ENCODE measurements around the gene TINAGL1.

TINAGL1 gene, protein sequence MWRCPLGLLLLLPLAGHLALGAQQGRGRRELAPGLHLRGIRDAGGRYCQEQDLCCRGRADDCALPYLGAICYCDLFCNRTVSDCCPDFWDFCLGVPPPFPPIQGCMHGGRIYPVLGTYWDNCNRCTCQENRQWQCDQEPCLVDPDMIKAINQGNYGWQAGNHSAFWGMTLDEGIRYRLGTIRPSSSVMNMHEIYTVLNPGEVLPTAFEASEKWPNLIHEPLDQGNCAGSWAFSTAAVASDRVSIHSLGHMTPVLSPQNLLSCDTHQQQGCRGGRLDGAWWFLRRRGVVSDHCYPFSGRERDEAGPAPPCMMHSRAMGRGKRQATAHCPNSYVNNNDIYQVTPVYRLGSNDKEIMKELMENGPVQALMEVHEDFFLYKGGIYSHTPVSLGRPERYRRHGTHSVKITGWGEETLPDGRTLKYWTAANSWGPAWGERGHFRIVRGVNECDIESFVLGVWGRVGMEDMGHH

GRCh38 chr1:31576201-31576669, at the start of gene TINAGL1:
TSS of gene TINAGL1 (plus strand) at chr1:31576515. CDS start at chr1:31577149, 634 bp downstream.
- no peak for FAIRE-seq
- peak; percentile 86 for DNase-seq (ENCODE audit: low spot score)

GRCh38 chr1:31529999-31530684, 46.2 kb upstream of the TINAGL1 start:
- FAIRE-seq (no peak), DNase-seq (ENCODE audit: low spot score) (no peak)

DNA sequence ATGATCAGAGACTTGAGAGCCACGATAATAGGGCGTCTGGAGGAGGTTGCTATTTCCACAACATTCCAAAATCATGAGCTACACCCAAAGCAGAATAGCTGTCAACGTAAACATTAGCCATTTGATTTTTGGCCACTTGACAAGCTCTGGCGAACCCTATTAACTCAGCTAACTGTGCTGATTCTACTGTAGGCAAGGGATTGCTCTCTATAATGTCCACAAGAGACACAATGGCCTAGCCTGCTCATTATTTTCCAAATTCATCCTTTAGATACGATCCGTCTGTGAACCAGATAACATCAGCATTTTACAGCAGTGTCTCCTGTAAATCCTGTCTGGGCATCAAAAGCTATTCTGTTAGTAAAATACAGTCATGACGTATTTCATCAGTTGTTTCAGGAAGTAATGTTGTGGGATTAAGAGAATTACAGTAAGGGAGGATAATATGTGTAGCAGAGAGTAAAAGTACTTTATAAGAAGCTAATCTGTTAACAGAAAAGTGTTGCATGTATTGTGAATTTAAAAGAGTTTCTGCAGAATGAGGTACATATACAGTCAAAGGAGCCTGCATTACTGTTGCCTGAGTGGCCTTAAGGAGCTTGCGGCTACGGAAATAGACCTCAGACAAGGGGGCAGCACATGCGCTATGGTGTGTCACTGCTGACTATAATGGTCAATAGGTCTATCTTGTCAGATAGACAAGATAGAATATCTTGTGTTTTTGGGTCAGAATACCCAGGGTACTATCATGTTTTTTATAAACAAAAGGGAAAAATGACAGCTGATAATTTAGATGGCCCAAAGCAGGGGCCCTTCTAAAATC, 44.9 kb upstream of the TINAGL1 start:
- FAIRE-seq = no peak

DNA sequence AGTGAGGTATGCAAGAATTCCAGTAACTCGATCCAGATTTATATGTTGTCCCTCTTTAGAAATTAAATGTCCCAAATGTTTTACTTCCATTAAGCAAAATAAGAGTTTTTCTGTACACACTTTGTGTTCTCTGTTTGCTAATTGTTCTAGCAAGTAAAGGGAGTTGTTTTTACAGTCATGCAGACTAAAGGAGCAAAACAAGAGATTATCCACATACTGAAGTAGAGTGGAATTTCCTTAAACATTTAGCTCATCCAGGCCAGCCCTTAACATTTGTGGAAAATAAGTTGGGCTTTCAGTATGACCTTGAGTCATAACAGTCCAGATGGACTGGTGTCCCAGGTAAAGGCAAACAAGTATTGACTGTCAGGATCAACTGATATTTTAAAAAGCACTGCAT, 44.1 kb upstream of the TINAGL1 start:
- FAIRE-seq (no peak), DNase-seq (ENCODE audit: low spot score) (no peak)

More for the DNA sequence above, 44.9 kb upstream of the TINAGL1 start:
- peak; percentile 52 for DNase-seq (ENCODE audit: low spot score)

GRCh38 chr1:31535561-31535960, 40.8 kb upstream of the TINAGL1 start:
- FAIRE-seq = no peak

GRCh38 chr1:31539329-31539728, 37.0 kb upstream of the TINAGL1 start:
- FAIRE-seq = no peak
- DNase-seq (ENCODE audit: low spot score) = no peak

More at GRCh38 chr1:31535561-31535960, 40.8 kb upstream of the TINAGL1 start:
- no peak for DNase-seq (ENCODE audit: low spot score)

DNA sequence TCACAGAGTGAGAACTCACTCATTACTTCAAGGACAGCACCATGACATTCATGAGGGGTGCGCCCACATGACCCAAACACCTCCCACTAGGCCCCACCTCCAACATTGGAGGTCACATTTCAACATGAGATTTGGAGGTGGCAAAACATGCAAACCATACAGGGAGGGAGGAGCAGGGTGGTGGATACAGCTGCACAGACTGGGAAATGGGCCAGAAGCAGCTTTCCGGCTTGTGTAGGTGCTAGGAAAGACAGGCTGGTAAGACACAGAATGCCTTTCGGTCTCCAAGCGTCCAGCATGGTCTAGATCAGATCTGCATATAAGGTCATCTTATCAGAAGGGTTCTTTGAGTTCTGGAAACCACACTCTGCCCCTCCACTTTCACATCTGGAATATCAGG, 35.1 kb upstream of the TINAGL1 start:
- DNase-seq (ENCODE audit: low spot score) = no peak
- no peak for FAIRE-seq

DNA sequence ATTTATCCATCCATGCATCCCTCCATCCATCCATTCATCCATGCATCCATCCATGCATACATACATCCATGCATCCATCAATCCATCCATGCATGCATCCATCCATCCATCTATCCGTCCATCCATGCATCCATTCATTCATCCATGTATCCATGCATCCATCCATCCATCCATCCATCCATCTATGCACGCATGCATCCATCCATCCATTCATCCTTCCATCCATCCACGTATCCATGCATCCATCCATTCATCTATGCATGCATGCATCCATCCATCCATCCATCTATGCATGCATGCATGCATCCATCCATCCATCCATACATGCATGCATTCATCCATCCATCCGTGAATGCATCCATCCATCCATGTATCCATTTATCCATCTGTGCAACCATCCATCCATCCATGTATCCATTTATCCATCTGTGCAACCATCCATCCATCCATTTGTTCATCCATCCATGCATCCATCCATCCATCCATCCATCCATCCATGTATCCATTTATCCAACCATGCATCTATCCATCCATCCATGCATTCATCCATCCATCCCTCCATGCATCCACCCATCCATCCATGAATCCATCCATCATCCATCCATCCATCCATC, 30.3 kb upstream of the TINAGL1 start:
- peak; percentile 58 for FAIRE-seq
- no peak for DNase-seq (ENCODE audit: low spot score)

GRCh38 chr1:31548534-31548906, 27.8 kb upstream of the TINAGL1 start:
- DNase-seq (ENCODE audit: low spot score) = peak; percentile 54

GRCh38 chr1:31548907-31549808, 27.2 kb upstream of the TINAGL1 start:
- DNase-seq (ENCODE audit: low spot score) = peak; percentile 82

More at GRCh38 chr1:31548534-31548906, 27.8 kb upstream of the TINAGL1 start:
- FAIRE-seq = no peak

GRCh38 chr1:31549809-31550620, 26.3 kb upstream of the TINAGL1 start:
- FAIRE-seq = no peak
- no peak for DNase-seq (ENCODE audit: low spot score)

More at GRCh38 chr1:31548907-31549808, 27.2 kb upstream of the TINAGL1 start:
- FAIRE-seq = peak; percentile 13

DNA sequence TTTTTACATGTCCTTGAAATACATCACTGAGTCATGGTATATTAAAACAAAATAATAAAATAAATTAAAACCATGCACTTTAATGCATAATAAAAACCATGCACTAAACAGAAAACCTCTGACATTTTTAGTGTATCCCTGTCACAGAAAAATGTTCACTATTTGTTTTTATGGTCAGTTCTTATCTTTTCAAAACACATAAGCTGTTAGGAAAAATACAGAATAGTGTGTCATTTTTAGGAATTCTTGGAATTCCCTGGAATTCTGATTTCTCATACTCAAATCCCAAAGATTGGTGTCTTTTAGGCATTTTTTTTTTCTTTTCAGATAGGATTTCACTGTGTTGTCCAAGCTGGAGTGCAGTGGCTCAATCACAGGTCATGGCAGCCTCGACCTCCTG, 25.1 kb upstream of the TINAGL1 start:
- DNase-seq (ENCODE audit: low spot score) (no peak), FAIRE-seq (no peak)

- no peak for DNase-seq (ENCODE audit: low spot score)
Observed at GRCh38 chr1:31552489-31552888, 23.8 kb upstream of the TINAGL1 start.

GRCh38 chr1:31556481-31557006, 19.8 kb upstream of the TINAGL1 start:
- FAIRE-seq = no peak

More at GRCh38 chr1:31552489-31552888, 23.8 kb upstream of the TINAGL1 start:
- FAIRE-seq = no peak

GRCh38 chr1:31559715-31560114, 16.6 kb upstream of the TINAGL1 start:
- DNase-seq (ENCODE audit: low spot score) (no peak), FAIRE-seq (no peak)

More at GRCh38 chr1:31556481-31557006, 19.8 kb upstream of the TINAGL1 start:
- no peak for DNase-seq (ENCODE audit: low spot score)

- FAIRE-seq (no peak), DNase-seq (ENCODE audit: low spot score) (no peak)
Observed at GRCh38 chr1:31560394-31560793, 15.9 kb upstream of the TINAGL1 start.

DNA sequence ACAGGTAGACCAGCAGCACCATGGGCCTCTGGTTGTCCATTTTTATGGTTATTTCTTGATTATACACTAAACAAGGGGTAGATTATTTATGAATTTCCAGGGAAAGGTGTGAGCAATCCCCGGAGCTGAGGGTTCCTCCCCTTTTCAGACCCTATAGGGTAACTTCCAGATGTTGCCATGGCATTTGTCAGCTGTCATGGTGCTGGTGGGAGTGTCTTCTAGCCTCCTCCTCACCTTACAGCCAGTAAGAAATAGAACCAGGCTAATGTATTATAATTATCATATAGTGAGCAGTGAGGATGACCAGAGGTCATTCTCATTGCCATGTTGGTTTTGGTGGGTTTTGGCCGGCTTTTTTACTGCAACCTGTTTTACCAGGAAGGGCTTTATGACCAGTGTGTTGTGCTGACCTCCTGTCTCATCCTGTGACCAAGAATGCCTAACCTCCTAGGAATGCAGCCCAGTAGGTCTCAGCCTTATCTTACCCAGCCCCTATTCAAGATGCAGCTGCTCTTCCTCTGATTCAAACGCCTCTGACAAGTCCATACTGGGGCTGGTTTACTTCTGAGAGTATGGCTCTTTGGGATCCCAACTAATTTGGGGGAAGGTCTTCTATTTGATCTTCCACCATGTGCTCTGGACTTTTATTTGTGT, 13.5 kb upstream of the TINAGL1 start:
- DNase-seq (ENCODE audit: low spot score) = no peak
- FAIRE-seq = no peak

GRCh38 chr1:31564606-31564989, 11.7 kb upstream of the TINAGL1 start:
- FAIRE-seq = no peak
- DNase-seq (ENCODE audit: low spot score) = no peak

Data from urothelium cell line (cell line).